Gastrocnemius medialis (tissue), 4 donors: ENCODE data around the gene ARL5A.

Source experiments
- CTCF ChIP-seq, 5 experiments: fragments of 450-650 bp in 3 of 5; fragments of 200-600 bp in 2 of 5; sonication (generic) in 2 of 5; IDR thresholded peaks in 4 of 5; conservative IDR thresholded peaks in 1 of 5; 1 replicate in 4 of 5; 2 replicates in 1 of 5; pipeline ENCODE4 v1.5.1; 2016 to 2019; ENCODE audit warnings: antibody characterized with exemption in 5 of 5, mild to moderate bottlenecking in 3 of 5, moderate library complexity in 3 of 5
- POLR2A ChIP-seq, 2 donors: fragments of 450-650 bp; IDR thresholded peaks; one replicate each; pipeline ENCODE4 v1.6.1; 2017; ENCODE audit warnings: antibody characterized with exemption in 2 of 2, mild to moderate bottlenecking in 2 of 2, moderate library complexity in 2 of 2

- TF ChIP-seq POLR2A (IDR thresholded peaks at IDR 0.05) = no peak
- TF ChIP-seq CTCF (IDR thresholded peaks at IDR 0.05 in 4 of 5, conservative IDR thresholded peaks at IDR 0.05 in 1 of 5) = no peak
Observed at GRCh38 chr2:151783133-151783520, 45.1 kb downstream of the ARL5A start.
